Body of pancreas (tissue), 4 donors: ENCODE data around the gene CLEC4M. TPM values are rescaled to one million over a fixed set of nuclear protein-coding genes. Genes with fewer than 3 reads are reported as not detected.

Source experiments
- ATAC-seq: fragments of 150-250 bp; one replicate; pipeline ENCODE4 v1.9.1; 2016
- DNase-seq, 4 donors: peaks; one replicate each; pipeline ENCODE4 v3.0.0-alpha.2; 2019
- H3K27ac ChIP-seq, 4 donors: fragments of 200-600 bp; sonication (generic); 1 replicate in 3 of 4; 2 replicates in 1 of 4; pipeline versions ENCODE4 v1.5.1 to v1.6.1; 2016 to 2019; ENCODE audit warnings: mild to moderate bottlenecking in 1 of 4, mixed read lengths in 1 of 4, moderate library complexity in 1 of 4
- H3K27me3 ChIP-seq, 2 donors: fragments of 200-600 bp; sonication (generic); one replicate each; pipeline ENCODE4 v1.6.0; 2016; ENCODE audit warnings: mild to moderate bottlenecking in 1 of 2
- H3K36me3 ChIP-seq, 2 donors: fragments of 200-600 bp; sonication (generic); replicated peaks in 1 of 2; 2 replicates each; pipeline ENCODE4 v1.5.1; 2016; ENCODE audit warnings: low read depth in 2 of 2; ENCODE audit not compliant: insufficient read depth in 1 of 2
- H3K4me1 ChIP-seq: fragments of 200-600 bp; sonication (generic); one replicate; pipeline ENCODE4 v1.6.0; 2016
- H3K4me3 ChIP-seq, 2 donors: fragments of 200-600 bp; sonication (generic); 1 replicate in 1 of 2; 2 replicates in 1 of 2; pipeline ENCODE4 v1.5.1; 2016 to 2019
- H3K9me3 ChIP-seq, 3 donors: fragments of 200-600 bp; sonication (generic); 1 replicate in 2 of 3; 2 replicates in 1 of 3; pipeline ENCODE4 v1.5.1; 2016
- CTCF ChIP-seq, 7 experiments: fragments of 450-650 bp in 4 of 7; fragments of 200-600 bp in 3 of 7; sonication (generic) in 3 of 7; IDR thresholded peaks; one replicate each; pipeline ENCODE4 v1.5.1; 2016 to 2019; ENCODE audit warnings: antibody characterized with exemption in 7 of 7
- POLR2A ChIP-seq, 3 donors: fragments of 450-650 bp; IDR thresholded peaks; one replicate each; pipeline ENCODE4 v1.6.1; 2016; ENCODE audit warnings: antibody characterized with exemption in 3 of 3, mild to moderate bottlenecking in 2 of 3
- WGBS, 2 donors: methylation state at CpG; one replicate each; pipeline ENCODE4 v1.1.5; 2017; 5-methylcytosine and 5-hydroxymethylcytosine counted together
- intact Hi-C: fragments of 100-400 bp; cut with DNase I; formaldehyde crosslinking; loops from one replicate; pipeline ENCODE4 v1.15.1; 2023
- total RNA-seq, 2 donors: library from RNA; depleted of rRNA; stranded (reverse); fragments of >200 nt; gene quantifications; one replicate each; pipeline ENCODE4 v1.1.0, GENCODE V29; 2016

CLEC4M gene
- total RNA-seq, 2 donors from 2014 or later: not detected

GRCh38 chr19:7722231-7722651, 40.8 kb upstream of the CLEC4M start:
- TF ChIP-seq CTCF (IDR thresholded peaks at IDR 0.05) (no peak), POLR2A (IDR thresholded peaks at IDR 0.05) (no peak)
- intact Hi-C loops: no loop called here
- Histone ChIP-seq H3K4me1 (no peaks in the 10 kb centered on the region), H3K36me3 (no peaks in the 10 kb centered on the region), H3K27me3 (no peaks in the 10 kb centered on the region), H3K27ac (no peak overlapping the region), H3K4me3 (no peak overlapping the region), H3K9me3 (no peaks in the 10 kb centered on the region)
- DNase-seq: no peak
- ATAC-seq: no peak
- WGBS, 2 donors: 22 to 34% methylated on average over 3 to 5 of the region's 5 CpGs

DNA sequence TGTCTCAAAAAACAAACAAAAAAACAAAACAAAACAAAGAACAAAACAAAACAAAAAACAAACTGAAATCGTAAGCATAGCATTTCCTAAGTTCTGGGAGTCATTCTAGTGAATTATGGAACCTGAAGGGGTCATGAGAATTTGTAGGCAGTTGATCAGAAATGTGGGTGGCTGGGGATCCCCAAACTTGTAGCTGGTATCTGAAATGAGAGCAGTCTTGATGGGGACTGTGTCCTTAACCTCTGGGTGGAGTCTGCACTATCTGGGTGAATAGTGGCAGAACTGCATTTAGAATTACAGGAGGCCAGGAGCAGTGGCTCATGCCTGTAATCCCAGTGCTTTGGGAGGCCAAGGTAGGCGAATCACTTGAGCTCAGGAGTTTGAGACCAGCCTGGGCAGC, 37.3 kb upstream of the CLEC4M start:
- no peaks in the 10 kb centered on the region for H3K4me1 ChIP-seq
- DNase-seq: no peak
- WGBS, 2 donors: 51 to 57% methylated on average over 2 of the region's 2 CpGs
- intact Hi-C loops: no loop called here
- no peaks in the 10 kb centered on the region for H3K9me3 ChIP-seq
- ATAC-seq: no peak
- H3K36me3 ChIP-seq: no peaks in the 10 kb centered on the region
- TF ChIP-seq POLR2A (IDR thresholded peaks at IDR 0.05): no peak
- no peak for TF ChIP-seq CTCF (IDR thresholded peaks at IDR 0.05)
- peaks cover 0 to 10% of the 10 kb centered on the region in 2 donors for H3K27me3 ChIP-seq
- no peak overlapping the region for H3K4me3 ChIP-seq
- no peak overlapping the region for H3K27ac ChIP-seq

DNA sequence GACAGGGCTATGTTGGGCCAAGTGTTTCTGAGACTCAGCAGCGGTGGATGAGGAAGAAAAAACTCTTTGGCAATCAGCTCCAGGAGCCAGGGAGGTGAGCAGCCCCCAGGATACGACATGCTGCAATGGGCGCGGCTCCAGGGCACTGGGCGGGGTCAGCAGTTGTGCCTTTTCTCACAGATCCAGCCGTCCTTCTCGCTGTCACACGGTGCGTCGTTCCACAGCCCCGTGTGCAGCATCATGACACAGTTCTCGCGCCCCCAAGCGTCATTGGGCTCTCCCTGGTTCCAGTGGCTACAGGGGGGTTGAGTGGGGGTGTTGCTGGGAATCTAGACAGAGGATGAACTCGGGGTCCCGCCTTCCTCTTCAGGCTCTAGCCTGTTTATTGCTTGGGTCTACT, 33.8 kb upstream of the CLEC4M start:
- no peaks in the 10 kb centered on the region for H3K9me3 ChIP-seq
- no peak overlapping the region for H3K4me3 ChIP-seq
- ATAC-seq (no peak), DNase-seq (peak in 1 of 4 donors; percentile 38)
- TF ChIP-seq CTCF (IDR thresholded peaks at IDR 0.05): no peak
- no peak for TF ChIP-seq POLR2A (IDR thresholded peaks at IDR 0.05)
- H3K27me3 ChIP-seq: peaks cover 0 to 10% of the 10 kb centered on the region in 2 donors
- H3K4me1 ChIP-seq: no peaks in the 10 kb centered on the region
- intact Hi-C loops: no loop called here
- 7% methylated on average over 7 to 16 of the region's 16 CpGs for WGBS, 2 donors
- no peak overlapping the region for H3K27ac ChIP-seq
- H3K36me3 ChIP-seq: no peaks in the 10 kb centered on the region

DNA sequence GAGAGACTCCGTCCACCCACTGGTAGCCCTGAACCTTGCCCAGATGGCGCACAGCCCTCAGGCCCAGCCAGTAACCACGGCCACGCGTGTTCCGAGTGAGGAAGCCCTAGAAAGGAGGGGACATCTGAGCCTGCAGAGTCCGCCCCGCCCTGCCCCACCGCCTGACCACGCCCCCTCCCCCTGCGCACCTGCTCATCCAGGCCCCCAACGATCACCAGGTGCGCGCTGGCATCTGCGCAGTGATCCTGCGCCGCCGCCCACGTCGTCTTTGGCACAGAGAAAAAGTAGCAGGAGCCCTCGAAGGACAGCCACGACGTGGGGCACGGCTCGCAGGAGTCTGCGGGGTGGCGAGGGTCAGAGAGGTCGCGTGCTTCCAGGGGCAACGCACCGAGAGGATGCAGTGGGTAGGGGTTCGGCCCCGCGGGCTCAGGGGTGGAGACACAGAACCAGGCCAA, 33.2 kb upstream of the CLEC4M start:
- Histone ChIP-seq H3K36me3 (no peaks in the 10 kb centered on the region), H3K4me1 (no peaks in the 10 kb centered on the region), H3K9me3 (no peaks in the 10 kb centered on the region), H3K27ac (no peak overlapping the region), H3K27me3 (peaks cover 0 to 10% of the 10 kb centered on the region in 2 donors), H3K4me3 (no peak overlapping the region)
- WGBS, 2 donors: 3% methylated on average over 29 of the region's 34 CpGs; no CpG with 5 or more reads in 1 of the 2 donors
- TF ChIP-seq CTCF (IDR thresholded peaks at IDR 0.05) (no peak), POLR2A (IDR thresholded peaks at IDR 0.05) (no peak)
- intact Hi-C loops: no loop called here
- no peak for DNase-seq
- ATAC-seq: no peak
